ENCODE results near the gene GNAQ.

DNA sequence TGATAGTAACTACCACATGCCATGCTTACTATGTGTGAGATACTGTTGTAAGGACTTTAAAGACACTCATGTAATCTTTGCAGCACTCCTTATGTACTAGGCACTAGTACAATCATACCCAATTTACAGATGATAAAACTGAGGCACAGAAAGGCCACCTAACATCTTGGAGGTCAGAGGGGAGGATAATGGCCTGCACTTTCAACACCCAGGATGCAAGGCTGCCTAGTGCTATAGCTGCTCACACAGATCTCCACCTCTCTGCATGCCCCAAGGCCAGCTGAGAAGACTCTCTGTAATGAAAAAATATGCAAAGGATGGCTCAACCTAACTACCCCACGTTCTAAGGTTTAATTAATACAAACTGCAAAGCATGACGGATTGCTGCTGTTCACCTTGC, 57.2 kb downstream of the GNAQ start:
- TF ChIP-seq CTCF (conservative IDR thresholded peaks at IDR 0.05 in 1 of 2, IDR thresholded peaks at IDR 0.05 in 1 of 2; ENCODE audit: low read depth in 1 of 2, low read length in 2 of 2): no peak
- TF ChIP-seq EZH2 (IDR thresholded peaks at IDR 0.05; ENCODE audit: low read length, missing control alignments): no peak

All from fibroblast of lung (primary cell).